ENCODE data around the gene ZNF683. TPM values are rescaled to one million over a fixed set of nuclear protein-coding genes. Genes with fewer than 3 reads are reported as not detected.
"Not testable (repeated sequence)": the region's sequence is repeated elsewhere in the genome, so short reads cannot be mapped to it uniquely, and the experiment has no call there.

Gene ZNF683
- total RNA-seq, 1 donor from 2014 or later: not detected

DNA sequence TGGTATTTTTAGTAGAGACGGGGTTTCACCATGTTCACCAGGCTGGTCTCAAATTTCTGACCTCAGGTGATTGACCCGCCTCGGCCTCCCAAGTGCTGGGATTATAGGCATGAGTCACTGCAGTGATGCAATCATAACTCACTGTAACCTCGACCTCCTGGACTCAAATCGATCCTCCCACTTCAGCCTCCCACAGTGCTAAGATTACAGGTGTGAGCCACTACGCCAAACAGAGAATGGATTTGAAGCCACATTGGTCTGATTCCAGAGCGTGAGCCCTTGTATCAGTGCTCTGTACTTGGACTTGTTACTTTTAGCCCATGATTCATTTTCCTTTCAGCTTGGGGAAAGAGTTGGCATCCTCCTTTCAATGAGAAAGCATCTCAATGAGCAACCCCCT lies 14.9 kb upstream of the ZNF683 start:
- DNase-seq (ENCODE audit: extremely low read depth, low read depth, low spot score): no peak

- DNase-seq (ENCODE audit: extremely low read depth, low read depth, low spot score): not testable (repeated sequence)
Observed at GRCh38 chr1:26385063-26385462, 12.5 kb upstream of the ZNF683 start.

- no peak for DNase-seq (ENCODE audit: extremely low read depth, low read depth, low spot score)
Observed at GRCh38 chr1:26384076-26384475, 11.5 kb upstream of the ZNF683 start.

DNA sequence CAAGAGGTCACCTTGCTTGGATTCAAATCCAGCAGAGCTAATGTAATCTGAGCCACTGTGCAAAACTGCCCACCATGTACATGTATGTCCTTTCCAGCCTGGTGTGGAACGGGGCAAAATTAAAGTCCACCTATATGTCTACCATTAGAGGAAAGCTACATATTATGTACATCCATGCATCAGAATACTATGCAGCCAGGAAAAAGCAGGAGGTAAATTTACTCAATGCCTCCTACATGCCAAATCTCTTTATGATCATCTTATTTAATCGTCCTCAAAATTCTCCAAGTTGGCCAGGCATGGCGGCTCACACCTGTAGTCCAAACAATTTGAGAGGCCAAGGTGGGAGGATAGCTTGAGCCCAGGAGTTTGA lies 6.3 kb upstream of the ZNF683 start:
- no peak for DNase-seq (ENCODE audit: extremely low read depth, low read depth, low spot score)

DNA sequence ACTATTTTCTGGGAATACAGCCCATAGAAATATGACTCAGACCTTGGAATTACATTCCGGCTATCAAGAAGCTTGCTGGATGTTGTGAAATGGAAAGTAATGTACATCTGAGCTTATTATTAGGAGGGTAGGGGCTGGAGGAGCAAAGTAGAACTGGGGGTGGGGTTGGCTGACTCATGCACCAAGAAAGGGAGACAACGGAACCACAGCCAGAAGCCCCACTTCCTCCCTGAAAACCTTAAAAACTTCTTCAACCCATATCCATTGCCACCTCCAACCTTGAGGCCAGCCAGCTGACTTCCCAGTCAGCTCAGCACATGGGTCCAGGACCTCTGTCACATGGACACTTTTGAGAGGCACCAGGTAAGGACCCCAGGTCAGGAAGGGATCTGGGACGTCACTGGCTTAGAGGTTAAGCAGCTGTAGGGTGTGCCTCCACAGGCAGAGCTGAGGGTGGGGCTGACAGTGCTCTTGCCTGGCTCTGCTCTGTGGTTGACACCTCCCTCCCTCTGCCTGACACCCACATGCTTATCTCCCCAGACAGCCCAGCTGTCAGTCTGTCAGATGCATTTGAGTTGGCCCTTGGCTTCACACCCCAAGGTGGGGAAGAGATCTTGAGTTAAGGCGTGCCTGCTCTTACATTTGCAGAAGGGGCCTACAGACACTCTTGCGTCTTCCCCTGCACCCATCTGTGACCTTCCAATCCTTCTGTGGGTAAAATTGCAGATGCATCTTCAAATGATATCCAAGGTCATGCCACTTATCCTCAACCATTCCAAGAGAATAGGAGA lies 5.7 kb upstream of the ZNF683 start:
- peak; percentile 29 for DNase-seq (ENCODE audit: extremely low read depth, low read depth, low spot score)

- no peak for DNase-seq (ENCODE audit: extremely low read depth, low read depth, low spot score)
Observed at GRCh38 chr1:26376050-26376449, 3.5 kb upstream of the ZNF683 start.

DNA sequence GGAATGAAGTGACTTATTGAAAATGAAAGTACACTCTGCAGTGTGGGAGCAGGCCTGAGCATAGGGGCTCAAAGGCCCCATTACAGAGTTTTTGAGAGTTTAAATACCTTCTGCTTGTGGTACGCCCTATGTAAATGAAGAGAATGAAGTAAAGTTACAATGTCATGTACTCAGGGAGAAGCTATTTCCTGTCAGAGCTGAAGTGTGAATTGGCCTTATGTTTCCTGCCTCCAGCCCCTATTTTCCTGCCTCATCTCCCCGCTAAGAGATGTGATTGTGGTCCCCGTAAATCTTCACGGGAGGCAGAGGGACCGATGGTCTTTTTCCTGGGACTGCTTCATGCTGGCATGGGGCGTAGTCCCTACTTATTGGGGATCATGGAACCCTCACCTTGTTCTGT lies 2.5 kb upstream of the ZNF683 start:
- DNase-seq (ENCODE audit: extremely low read depth, low read depth, low spot score): no peak

GRCh38 chr1:26374361-26374760 lies 1.8 kb upstream of the ZNF683 start:
- not testable (repeated sequence) for DNase-seq (ENCODE audit: extremely low read depth, low read depth, low spot score)

- DNase-seq (ENCODE audit: extremely low read depth, low read depth, low spot score): no peak
Observed at GRCh38 chr1:26373789-26374188, 1.2 kb upstream of the ZNF683 start.

DNA sequence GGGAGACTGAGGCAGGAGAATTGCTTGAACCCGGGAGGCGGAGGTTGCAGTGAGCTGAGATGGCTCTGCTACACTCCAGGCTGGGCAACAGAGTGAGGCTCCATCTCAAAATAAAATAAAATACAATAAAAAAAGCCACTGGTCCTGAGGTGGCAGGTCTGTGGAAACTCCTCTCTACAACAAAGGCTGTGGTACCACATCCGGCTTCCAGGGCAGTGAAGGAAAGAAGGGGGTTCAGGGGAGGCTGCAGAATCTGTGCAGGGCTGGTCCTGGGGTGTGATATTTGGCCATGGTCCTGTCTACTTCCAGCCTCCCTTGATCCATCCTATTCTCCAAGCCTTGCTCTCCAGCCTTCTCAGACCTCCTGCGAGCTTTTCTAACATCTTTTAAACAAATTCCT lies 731 bp upstream of the ZNF683 start:
- no peak for DNase-seq (ENCODE audit: extremely low read depth, low read depth, low spot score)

DNA sequence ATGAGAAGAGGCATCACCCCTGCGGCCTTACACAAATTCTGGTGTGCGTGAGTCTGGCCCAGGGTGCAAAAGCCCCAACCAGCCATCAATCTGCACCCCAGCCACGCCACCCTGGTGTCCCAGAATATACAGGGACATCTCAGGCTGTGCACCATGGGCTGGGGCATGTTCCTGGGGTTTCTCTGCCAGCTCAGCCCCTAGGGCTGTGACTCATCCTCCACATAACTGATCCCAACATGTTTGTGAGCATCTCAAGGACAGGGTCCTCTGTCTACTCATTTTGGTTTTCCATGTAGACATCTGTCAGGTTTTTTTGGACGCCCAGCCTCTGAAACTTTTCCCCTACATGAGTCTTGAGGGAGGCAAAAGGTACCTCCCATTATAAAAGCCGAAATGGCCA lies 511 bp downstream of the ZNF683 start:
- no peak for DNase-seq (ENCODE audit: extremely low read depth, low read depth, low spot score)

- DNase-seq (ENCODE audit: extremely low read depth, low read depth, low spot score): no peak
Observed at GRCh38 chr1:26370591-26371382, 1.8 kb downstream of the ZNF683 start.

DNA sequence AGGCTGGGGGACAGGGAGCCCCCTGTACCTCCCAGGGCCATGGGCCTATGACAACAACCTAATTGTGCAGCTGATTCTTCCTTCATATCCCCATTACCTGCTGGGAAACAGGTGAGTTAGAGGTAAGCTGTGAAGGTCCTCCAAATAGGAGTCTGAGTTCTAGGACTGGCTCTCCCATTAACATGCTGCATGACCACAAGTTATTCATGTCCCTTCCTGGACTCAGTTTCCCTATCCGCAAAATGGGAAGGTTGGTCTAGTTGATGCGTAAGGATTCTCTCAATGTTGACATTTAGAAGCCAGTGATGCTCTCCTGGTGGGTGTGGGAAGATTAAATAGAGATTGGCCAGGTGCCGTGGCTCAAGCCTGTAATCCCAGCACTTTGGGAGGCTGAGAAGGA lies 4.1 kb downstream of the ZNF683 start:
- DNase-seq (ENCODE audit: extremely low read depth, low read depth, low spot score): no peak

DNA sequence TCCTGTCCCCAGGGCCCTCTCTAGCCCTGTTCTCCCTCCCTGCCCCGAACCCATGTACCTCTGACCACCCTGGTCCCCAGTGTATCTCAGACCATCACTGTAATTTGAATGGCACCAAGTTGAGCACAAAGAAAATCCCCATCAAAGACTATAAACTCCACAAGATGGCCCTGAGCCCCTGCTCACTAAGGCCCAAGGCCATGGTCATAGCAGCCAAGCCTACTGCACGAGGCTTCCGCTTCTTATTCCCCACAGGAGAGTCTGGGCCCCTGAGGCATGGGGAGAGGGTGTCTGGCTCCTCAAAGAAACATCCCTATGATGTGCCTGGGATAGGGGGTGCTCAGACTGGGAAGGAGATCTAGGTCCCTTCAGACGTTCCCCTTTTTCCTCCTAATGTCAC lies 4.5 kb downstream of the ZNF683 start:
- DNase-seq (ENCODE audit: extremely low read depth, low read depth, low spot score): no peak

GRCh38 chr1:26367441-26367840 lies 5.1 kb downstream of the ZNF683 start:
- DNase-seq (ENCODE audit: extremely low read depth, low read depth, low spot score): no peak

- no peak for DNase-seq (ENCODE audit: extremely low read depth, low read depth, low spot score)
Observed at GRCh38 chr1:26364956-26365355, 7.6 kb downstream of the ZNF683 start.

DNA sequence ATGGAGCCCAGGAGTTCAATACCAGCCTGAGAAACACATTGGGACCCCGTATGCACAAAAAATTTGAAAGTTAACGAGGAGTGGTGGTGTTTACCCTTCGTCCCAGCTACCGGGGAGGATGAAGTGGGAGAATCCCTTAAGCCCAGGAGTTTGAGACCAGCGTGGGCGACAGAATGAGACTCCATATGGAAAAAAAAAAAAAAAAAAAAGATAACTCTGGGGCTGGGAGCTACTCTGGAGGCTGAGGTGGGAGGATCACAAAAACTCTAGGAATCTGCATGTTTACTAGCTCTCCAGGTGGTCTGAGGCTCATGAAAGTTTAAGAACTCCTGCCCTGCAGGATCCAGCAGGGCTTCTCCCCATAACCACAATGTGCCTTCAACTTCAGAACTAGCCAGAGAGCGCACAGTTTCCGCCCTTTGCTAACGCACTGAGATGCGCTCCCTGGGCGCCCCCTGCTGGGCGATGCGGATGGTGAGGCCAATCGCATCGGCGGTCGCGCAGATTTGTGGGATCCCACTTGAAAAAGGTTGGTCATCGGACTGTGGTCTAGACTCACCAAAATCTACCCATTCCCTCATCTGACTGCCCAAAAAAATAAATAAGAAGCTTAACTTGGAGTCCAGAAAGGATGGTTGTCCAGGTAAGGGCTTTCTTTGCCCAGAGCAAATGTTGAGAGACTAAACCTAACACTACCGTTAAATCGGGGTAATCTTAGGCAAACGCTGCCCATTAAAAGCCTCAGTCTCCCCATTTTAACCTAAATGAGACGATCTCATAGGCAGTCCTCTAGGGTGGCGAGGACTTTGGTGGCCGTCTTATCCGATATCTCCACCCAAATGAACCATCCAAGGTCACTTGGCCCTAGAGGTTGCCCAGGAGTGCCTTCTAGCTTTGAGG lies 8.8 kb downstream of the ZNF683 start:
- peak; percentile 25 for DNase-seq (ENCODE audit: extremely low read depth, low read depth, low spot score)

DNA sequence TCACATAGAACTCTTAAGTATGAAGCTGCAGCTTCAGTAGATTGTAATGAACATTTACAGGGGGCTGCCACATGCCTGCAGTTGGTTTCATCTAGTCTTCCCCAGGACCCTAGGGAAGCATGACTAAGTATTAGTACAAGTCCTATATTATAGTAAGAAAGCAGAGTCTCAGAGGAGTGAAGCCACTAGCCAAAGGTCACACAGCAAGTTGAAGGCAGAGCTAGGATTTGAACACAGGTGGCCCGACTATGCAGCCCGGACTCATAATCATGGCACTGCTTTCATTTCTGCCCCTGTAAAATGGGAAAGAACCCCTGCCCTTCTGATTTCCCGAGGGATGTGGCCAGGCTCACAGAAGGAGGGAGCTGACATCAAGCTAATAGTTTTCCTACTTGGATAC lies 10.2 kb downstream of the ZNF683 start:
- no peak for DNase-seq (ENCODE audit: extremely low read depth, low read depth, low spot score)

DNA sequence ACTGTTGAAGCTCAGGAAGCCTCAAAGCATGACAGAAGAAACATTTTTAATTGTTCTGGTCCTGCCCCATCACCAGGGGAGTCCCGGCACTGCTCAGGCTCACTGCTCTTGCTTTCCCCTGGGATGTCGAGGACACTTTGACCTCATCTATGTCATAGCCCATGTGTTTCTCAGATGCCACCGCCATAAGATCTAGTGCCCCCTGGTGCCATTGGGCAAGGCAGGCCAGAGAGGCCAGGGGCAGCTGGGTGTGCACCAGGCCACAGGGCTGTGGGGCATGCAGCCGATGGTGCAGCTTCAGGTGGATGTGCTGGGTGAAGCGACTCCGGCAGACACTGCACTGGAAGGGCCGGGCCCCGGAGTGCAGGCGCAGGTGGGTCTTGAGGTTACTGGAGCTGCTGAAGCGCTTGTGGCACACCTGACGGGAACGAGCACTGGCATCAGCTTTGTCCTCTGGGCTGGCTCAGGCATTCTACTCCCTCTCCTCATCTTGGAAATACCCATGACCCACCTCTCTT lies 10.9 kb downstream of the ZNF683 start:
- no peak for DNase-seq (ENCODE audit: extremely low read depth, low read depth, low spot score)

DNA sequence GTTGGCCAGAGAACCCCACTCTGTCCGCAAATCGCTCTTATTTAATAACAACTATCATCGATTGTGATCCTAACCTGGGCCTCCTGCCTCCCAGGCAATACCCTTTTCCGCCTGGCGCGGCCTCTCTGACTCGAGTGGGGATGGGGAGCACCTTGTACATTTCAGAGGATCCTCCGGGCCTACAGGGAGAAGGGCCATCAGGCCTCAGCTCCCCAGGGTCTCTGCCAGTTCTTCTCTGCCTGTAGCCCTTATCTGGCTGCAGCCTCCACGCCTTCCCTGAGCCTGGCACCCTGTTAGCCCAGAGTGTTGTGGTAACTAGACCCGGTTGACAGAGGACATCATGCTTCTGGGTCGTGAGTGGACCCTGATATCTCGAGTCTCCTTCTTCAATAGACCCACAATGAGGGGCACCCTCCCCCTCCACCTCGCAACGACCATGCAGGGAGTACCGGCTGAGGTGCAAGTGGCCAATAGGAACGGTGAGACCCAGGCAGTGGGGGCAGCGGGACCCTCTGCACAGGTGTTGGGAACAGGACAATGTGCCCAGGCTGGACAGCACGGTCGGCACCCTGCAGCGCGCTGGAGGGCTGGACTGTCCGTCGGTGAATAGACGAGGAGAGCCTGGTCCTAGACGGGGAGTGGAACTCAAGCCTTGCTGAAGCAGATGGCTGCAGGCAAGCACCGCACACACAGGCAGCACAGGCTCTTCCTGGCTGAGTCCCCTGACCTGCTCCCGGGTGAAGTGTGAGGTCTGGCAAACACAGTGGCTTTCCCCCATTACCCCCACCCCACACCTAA lies 11.5 kb downstream of the ZNF683 start:
- DNase-seq (ENCODE audit: extremely low read depth, low read depth, low spot score): no peak
